Suprapubic skin (tissue), 4 donors: ENCODE results near the gene RTL1.

Experiments
- POLR2A ChIP-seq, 2 donors: fragments of 450-650 bp; IDR thresholded peaks; one replicate each; pipeline ENCODE4 v1.6.1; 2017; ENCODE audit warnings: antibody characterized with exemption in 2 of 2, mild to moderate bottlenecking in 2 of 2, moderate library complexity in 2 of 2
- POLR2AphosphoS5 ChIP-seq, 3 donors: sonication (generic); formaldehyde crosslinking; IDR thresholded peaks; one replicate each; pipeline ENCODE4 v1.6.1; 2017; ENCODE audit warnings: antibody characterized with exemption in 3 of 3
- TF ChIP-seq, protein P1 (sequence below), 2 donors: fragments of 200-600 bp in 1 of 2; fragments of 450-650 bp in 1 of 2; sonication (generic) in 1 of 2; IDR thresholded peaks; one replicate each; pipeline ENCODE4 v1.5.1; 2016 to 2019; ENCODE audit warnings: antibody characterized with exemption in 2 of 2, mild to moderate bottlenecking in 1 of 2, moderate library complexity in 1 of 2

DNA sequence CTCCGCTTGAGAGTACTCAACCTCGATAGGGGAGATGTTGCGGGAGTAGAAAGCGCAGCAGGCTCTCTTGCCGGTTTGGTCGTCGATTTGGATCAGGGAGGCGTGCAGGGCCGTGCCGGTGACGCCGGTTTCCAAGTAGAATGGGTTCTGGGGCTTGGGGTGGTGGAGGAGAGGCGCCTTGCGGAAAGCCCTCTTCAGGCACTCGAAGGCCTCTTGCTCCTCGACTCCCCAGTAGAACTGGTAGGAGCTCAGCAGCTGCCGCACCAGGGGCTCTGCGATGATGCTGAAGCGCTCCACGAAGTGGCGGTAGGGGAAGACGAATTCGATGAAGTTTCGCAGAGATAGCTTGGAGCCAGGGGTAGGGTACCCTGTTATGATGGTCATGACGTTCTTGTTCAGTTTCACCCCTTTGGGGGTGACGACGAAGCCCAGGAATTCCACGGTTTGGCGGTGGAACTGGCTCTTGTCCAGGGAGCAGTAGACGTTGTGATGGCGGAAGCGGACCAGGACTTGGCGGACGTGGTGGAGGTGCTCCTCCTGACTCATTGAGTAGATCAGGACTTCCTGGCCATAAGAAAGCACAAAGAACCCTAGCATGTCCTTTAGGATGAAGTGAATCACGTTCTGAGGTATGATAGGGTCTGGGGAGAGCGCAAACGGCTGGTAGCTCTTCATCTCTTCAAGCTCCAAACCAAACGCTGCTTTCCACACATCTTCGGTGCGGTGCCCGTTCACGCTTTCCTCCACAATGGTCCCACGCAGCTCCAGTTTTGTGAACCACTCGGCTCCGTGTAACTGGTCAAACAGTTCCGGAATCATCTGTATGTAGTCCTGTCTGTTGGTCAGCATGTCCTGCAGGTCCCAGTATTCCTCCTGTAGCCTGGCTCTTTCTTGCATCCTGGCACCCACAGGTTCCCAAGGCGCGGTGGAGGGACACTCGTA is 21.2 kb downstream of the RTL1 start:
- TF ChIP-seq POLR2AphosphoS5 (IDR thresholded peaks at IDR 0.05) (no peak), POLR2A (IDR thresholded peaks at IDR 0.05) (no peak)
- TF ChIP-seq, protein P1, sequence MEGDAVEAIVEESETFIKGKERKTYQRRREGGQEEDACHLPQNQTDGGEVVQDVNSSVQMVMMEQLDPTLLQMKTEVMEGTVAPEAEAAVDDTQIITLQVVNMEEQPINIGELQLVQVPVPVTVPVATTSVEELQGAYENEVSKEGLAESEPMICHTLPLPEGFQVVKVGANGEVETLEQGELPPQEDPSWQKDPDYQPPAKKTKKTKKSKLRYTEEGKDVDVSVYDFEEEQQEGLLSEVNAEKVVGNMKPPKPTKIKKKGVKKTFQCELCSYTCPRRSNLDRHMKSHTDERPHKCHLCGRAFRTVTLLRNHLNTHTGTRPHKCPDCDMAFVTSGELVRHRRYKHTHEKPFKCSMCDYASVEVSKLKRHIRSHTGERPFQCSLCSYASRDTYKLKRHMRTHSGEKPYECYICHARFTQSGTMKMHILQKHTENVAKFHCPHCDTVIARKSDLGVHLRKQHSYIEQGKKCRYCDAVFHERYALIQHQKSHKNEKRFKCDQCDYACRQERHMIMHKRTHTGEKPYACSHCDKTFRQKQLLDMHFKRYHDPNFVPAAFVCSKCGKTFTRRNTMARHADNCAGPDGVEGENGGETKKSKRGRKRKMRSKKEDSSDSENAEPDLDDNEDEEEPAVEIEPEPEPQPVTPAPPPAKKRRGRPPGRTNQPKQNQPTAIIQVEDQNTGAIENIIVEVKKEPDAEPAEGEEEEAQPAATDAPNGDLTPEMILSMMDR (IDR thresholded peaks at IDR 0.05) = no peak
